SU-DHL-6 (cell line): ENCODE data around the gene UBE2F.

Experiments used
- EZH2phosphoT487 ChIP-seq: fragments of 200-600 bp; sonication (generic), shearing (Covaris generic); conservative IDR thresholded peaks from 2 replicates; pipeline ENCODE4 v1.6.1; 2018; ENCODE audit warnings: mild to moderate bottlenecking, antibody characterized with exemption, low read length, moderate library complexity, mixed read lengths
- TF ChIP-seq, protein P1 (sequence below): fragments of 200-600 bp; sonication (generic); IDR thresholded peaks from one replicate; pipeline ENCODE4 v1.5.1; 2017; ENCODE audit warnings: antibody characterized with exemption, mild to moderate bottlenecking, low read length, moderate library complexity; ENCODE audit not compliant: insufficient read depth, poor library complexity, severe bottlenecking

DNA sequence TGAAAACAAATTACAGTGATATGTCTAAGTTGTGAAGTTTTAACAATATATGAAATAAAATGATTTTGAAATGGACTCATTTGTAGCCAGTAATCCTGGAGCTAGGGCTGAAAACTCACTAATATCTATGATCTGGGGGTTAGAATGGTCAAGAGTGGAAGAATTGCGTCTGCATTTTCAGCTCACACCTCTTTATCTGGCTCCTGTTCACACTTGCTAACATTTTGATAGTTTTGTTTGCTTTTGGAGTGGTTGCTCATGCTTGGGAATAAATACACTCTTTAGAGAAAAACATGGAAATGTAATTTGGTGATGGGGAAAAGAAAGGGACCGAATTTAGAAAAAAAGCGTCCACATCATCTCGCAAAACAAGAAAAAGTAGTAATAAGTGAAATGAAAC, 30.7 kb downstream of the UBE2F start:
- TF ChIP-seq, protein P1, sequence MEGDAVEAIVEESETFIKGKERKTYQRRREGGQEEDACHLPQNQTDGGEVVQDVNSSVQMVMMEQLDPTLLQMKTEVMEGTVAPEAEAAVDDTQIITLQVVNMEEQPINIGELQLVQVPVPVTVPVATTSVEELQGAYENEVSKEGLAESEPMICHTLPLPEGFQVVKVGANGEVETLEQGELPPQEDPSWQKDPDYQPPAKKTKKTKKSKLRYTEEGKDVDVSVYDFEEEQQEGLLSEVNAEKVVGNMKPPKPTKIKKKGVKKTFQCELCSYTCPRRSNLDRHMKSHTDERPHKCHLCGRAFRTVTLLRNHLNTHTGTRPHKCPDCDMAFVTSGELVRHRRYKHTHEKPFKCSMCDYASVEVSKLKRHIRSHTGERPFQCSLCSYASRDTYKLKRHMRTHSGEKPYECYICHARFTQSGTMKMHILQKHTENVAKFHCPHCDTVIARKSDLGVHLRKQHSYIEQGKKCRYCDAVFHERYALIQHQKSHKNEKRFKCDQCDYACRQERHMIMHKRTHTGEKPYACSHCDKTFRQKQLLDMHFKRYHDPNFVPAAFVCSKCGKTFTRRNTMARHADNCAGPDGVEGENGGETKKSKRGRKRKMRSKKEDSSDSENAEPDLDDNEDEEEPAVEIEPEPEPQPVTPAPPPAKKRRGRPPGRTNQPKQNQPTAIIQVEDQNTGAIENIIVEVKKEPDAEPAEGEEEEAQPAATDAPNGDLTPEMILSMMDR: no peak
- TF ChIP-seq EZH2phosphoT487: no peak
